PC-3 (cell line): ENCODE data around the gene HMOX2. TPM values are rescaled to one million over a fixed set of nuclear protein-coding genes. Genes with fewer than 3 reads are reported as not detected.

ENCODE experiments used
- ATAC-seq: fragments of 200-7000 bp; cut with Tn5 transposase; 2 replicates; pipeline ENCODE4 v1.9.1; 2020; ENCODE audit warnings: mild to moderate bottlenecking, moderate library complexity
- BruUV-seq: library from RNA; stranded (reverse); fragments of 400-500 nt; replicated peaks from 2 replicates; lab custom pipeline; 2021; lab: Mats Ljungman, UMichigan
- CTCF ChIA-PET: fragments of 300-600 bp; sonication (Branson Sonifier 250); formaldehyde crosslinking; loops from one replicate; lab custom pipeline; 2022; ENCODE audit warnings: antibody characterized with exemption; lab: Charles Lee
- POLR2A ChIA-PET: fragments of 300-600 bp; sonication (Branson Sonifier 250); formaldehyde crosslinking; loops from one replicate; lab custom pipeline; 2022; ENCODE audit warnings: antibody characterized with exemption; ENCODE audit not compliant: unreplicated experiment; lab: Charles Lee
- DNase-seq: peaks from one replicate; pipeline ENCODE4 v3.0.0-alpha.2; 2015
- H2AFZ ChIP-seq: fragments of 300-600 bp; sonication (generic); 2 replicates; pipeline ENCODE4 v1.6.0; 2016; ENCODE audit warnings: antibody characterized with exemption, low read length
- H3F3A ChIP-seq: fragments of 300-600 bp; sonication (generic); one replicate; pipeline ENCODE4 v1.6.0; 2017; ENCODE audit warnings: antibody characterized with exemption, low read length, control low read depth, mild to moderate bottlenecking; ENCODE audit not compliant: unreplicated experiment
- H3K27ac ChIP-seq: fragments of 300-600 bp; sonication (generic); 2 replicates; pipeline ENCODE4 v1.5.1; 2016; ENCODE audit warnings: mild to moderate bottlenecking, low read length
- H3K27me3 ChIP-seq: fragments of 300-600 bp; sonication (generic); 2 replicates; pipeline ENCODE4 v1.6.1; 2016; ENCODE audit warnings: low read length, mixed read lengths
- H3K36me3 ChIP-seq: fragments of 300-600 bp; sonication (generic); 2 replicates; pipeline ENCODE4 v1.6.1; 2016; ENCODE audit warnings: low read depth, mixed run types, low read length, mixed read lengths
- H3K4me1 ChIP-seq: fragments of 300-600 bp; sonication (generic); 2 replicates; pipeline ENCODE4 v1.5.1; 2016; ENCODE audit warnings: low read length; ENCODE audit not compliant: insufficient read depth
- H3K4me2 ChIP-seq: fragments of 300-600 bp; sonication (generic); 2 replicates; pipeline ENCODE4 v1.6.0; 2016; ENCODE audit warnings: low read length
- H3K4me3 ChIP-seq: fragments of 300-600 bp; sonication (generic); 2 replicates; pipeline ENCODE4 v1.5.1; 2016; ENCODE audit warnings: mild to moderate bottlenecking, low read length, mixed read lengths
- H3K79me2 ChIP-seq: fragments of 300-600 bp; sonication (generic); 2 replicates; pipeline ENCODE4 v1.6.1; 2017; ENCODE audit warnings: low read length, mixed read lengths
- H3K9ac ChIP-seq: fragments of 300-600 bp; sonication (generic); 2 replicates; pipeline ENCODE4 v1.6.0; 2016; ENCODE audit warnings: mild to moderate bottlenecking, low read length
- H3K9me2 ChIP-seq: fragments of 300-600 bp; sonication (generic); replicated peaks from 2 replicates; pipeline ENCODE4 v1.6.1; 2016; ENCODE audit warnings: mixed run types, low read length, mixed read lengths
- H3K9me3 ChIP-seq: fragments of 300-600 bp; sonication (generic); 2 replicates; pipeline ENCODE4 v1.6.1; 2016; ENCODE audit warnings: low read length, mixed read lengths
- H4K20me1 ChIP-seq: fragments of 300-600 bp; sonication (generic); 2 replicates; pipeline ENCODE4 v1.6.1; 2016; ENCODE audit warnings: low read length, mixed read lengths
- CTCF ChIP-seq: fragments of 300-600 bp; sonication (generic); conservative IDR thresholded peaks from 2 replicates; pipeline ENCODE4 v1.5.1; 2017; ENCODE audit warnings: antibody characterized with exemption, low read depth, mild to moderate bottlenecking, low read length
- EZH2 ChIP-seq: fragments of 300-600 bp; sonication (generic); IDR thresholded peaks from one replicate; pipeline ENCODE4 v1.6.1; 2017; ENCODE audit warnings: antibody characterized with exemption, mild to moderate bottlenecking, low read length; ENCODE audit not compliant: unreplicated experiment
- EZH2phosphoT487 ChIP-seq: fragments of 300-600 bp; sonication (generic); IDR thresholded peaks from 2 replicates; pipeline ENCODE4 v1.6.1; 2018; ENCODE audit warnings: mild to moderate bottlenecking, antibody characterized with exemption, low read length, borderline replicate concordance
- intact Hi-C: fragments of 100-400 bp; cut with micrococcal nuclease; formaldehyde crosslinking; loops from 2 replicates; pipeline ENCODE4 v1.9.0; 2023
- total RNA-seq: library from RNA; depleted of rRNA; stranded (reverse); fragments of >200 nt; gene quantifications from 2 replicates; pipeline ENCODE4 v1.2.3, GENCODE V29; 2014

HMOX2 gene
- total RNA-seq, 1 experiment from 2014 or later, result 86.9 TPM

GRCh38 chr16:4491898-4492297 is 15.7 kb downstream of the HMOX2 start:
- Histone ChIP-seq H3K9me2 (no peaks in the 10 kb centered on the region), H3K79me2 (peaks cover 64% of the 10 kb centered on the region), H3K27me3 (no peaks in the 10 kb centered on the region), H4K20me1 (no peaks in the 10 kb centered on the region), H3F3A (peaks cover 6% of the 10 kb centered on the region), H3K9ac (no peak overlapping the region), H3K27ac (no peak overlapping the region), H2AFZ (no peak overlapping the region), H3K4me1 (peaks cover 40% of the 10 kb centered on the region), H3K36me3 (no peaks in the 10 kb centered on the region; the same call in 1 of the 2 replicates), H3K4me3 (no peak overlapping the region), H3K9me3 (no peaks in the 10 kb centered on the region), H3K4me2 (no peak overlapping the region)
- no peak for ATAC-seq
- ChIA-PET POLR2A (no interaction called here), CTCF (no interaction called here)
- no peak for DNase-seq
- intact Hi-C loops, result no loop called here
- BruUV-seq, result no TSS peak
- TF ChIP-seq EZH2 (no peak), EZH2phosphoT487 (no peak), CTCF (no peak)

- intact Hi-C loops, result no loop called here
- H2AFZ ChIP-seq, result no peak overlapping the region
- no peaks in the 10 kb centered on the region; the same call in none of the 2 replicates for H3K36me3 ChIP-seq
- DNase-seq, result peak; percentile 58
- H3K79me2 ChIP-seq, result peaks cover 85% of the 10 kb centered on the region
- peak overlapping the region; percentile 10; the same call in 1 of the 2 replicates for H3K27ac ChIP-seq
- peaks cover 38% of the 10 kb centered on the region for H3K4me1 ChIP-seq
- no peaks in the 10 kb centered on the region for H3K27me3 ChIP-seq
- BruUV-seq, result no TSS peak
- no peak overlapping the region for H3K9ac ChIP-seq
- H4K20me1 ChIP-seq, result no peaks in the 10 kb centered on the region
- no peaks in the 10 kb centered on the region for H3K9me3 ChIP-seq
- H3K4me3 ChIP-seq, result no peak overlapping the region
- H3F3A ChIP-seq, result no peaks in the 10 kb centered on the region
- ATAC-seq, result peak; percentile 53
- H3K4me2 ChIP-seq, result peak overlapping the region; percentile 37; the same call in 1 of the 2 replicates
- no peaks in the 10 kb centered on the region for H3K9me2 ChIP-seq
- TF ChIP-seq EZH2 (no peak), CTCF (no peak), EZH2phosphoT487 (no peak)
- POLR2A ChIA-PET, result no interaction called here
- CTCF ChIA-PET, result no interaction called here
Measured at GRCh38 chr16:4494746-4495490, 18.7 kb downstream of the HMOX2 start.

GRCh38 chr16:4495766-4496165 is 19.6 kb downstream of the HMOX2 start:
- Histone ChIP-seq H3K4me1 (peaks cover 47% of the 10 kb centered on the region), H3K27me3 (no peaks in the 10 kb centered on the region), H2AFZ (no peak overlapping the region), H3K79me2 (peaks cover 80% of the 10 kb centered on the region), H3K4me3 (no peak overlapping the region), H3K9me2 (no peaks in the 10 kb centered on the region), H3K27ac (peak overlapping the region; percentile 20), H3K9ac (no peak overlapping the region), H4K20me1 (no peaks in the 10 kb centered on the region), H3K36me3 (no peaks in the 10 kb centered on the region; the same call in 1 of the 2 replicates), H3F3A (no peaks in the 10 kb centered on the region), H3K4me2 (0 out of 2 replicates have a peak overlapping the region, but pooled peaks have one; percentile 37), H3K9me3 (no peaks in the 10 kb centered on the region)
- intact Hi-C loops, result no loop called here
- ChIA-PET CTCF (no interaction called here), POLR2A (no interaction called here)
- peak; percentile 33 for DNase-seq
- no peak for TF ChIP-seq EZH2phosphoT487
- no peak for TF ChIP-seq CTCF
- TF ChIP-seq EZH2, result no peak
- ATAC-seq, result no peak
- BruUV-seq, result no TSS peak
